HEK293T (cell line): ENCODE results near the gene ANO9.

Experiments
- ARNT ChIP-seq: fragments of 450-650 bp; IDR thresholded peaks from 2 replicates; pipeline ENCODE4 v1.6.1; 2017; ENCODE audit warnings: mild to moderate bottlenecking
- BHLHE40 ChIP-seq: fragments of 450-650 bp; IDR thresholded peaks from 2 replicates; pipeline ENCODE4 v1.6.1; 2016; ENCODE audit warnings: mild to moderate bottlenecking, moderate library complexity, borderline replicate concordance
- CTBP1 ChIP-seq: fragments of 450-650 bp; IDR thresholded peaks from 2 replicates; pipeline ENCODE4 v1.6.1; 2016; ENCODE audit warnings: borderline replicate concordance
- ELF4 ChIP-seq: fragments of 450-650 bp; IDR thresholded peaks from 2 replicates; pipeline ENCODE4 v1.6.1; 2017; ENCODE audit warnings: antibody characterized with exemption
- FOXK2 ChIP-seq: fragments of 450-650 bp; IDR thresholded peaks from 2 replicates; pipeline ENCODE4 v1.6.1; 2016; ENCODE audit warnings: mild to moderate bottlenecking
- FOXM1 ChIP-seq: fragments of 450-650 bp; IDR thresholded peaks from 2 replicates; pipeline ENCODE4 v1.6.1; 2017; ENCODE audit warnings: mild to moderate bottlenecking, borderline replicate concordance
- HDGF ChIP-seq: fragments of 450-650 bp; IDR thresholded peaks from 2 replicates; pipeline ENCODE4 v1.6.1; 2017; ENCODE audit warnings: antibody characterized with exemption, borderline replicate concordance
- NFRKB ChIP-seq: fragments of 450-650 bp; IDR thresholded peaks from 2 replicates; pipeline ENCODE4 v1.6.1; 2016; ENCODE audit warnings: mild to moderate bottlenecking, moderate library complexity
- SUZ12 ChIP-seq: fragments of 450-650 bp; IDR thresholded peaks from 2 replicates; pipeline ENCODE4 v1.6.1; 2016; ENCODE audit warnings: mild to moderate bottlenecking
- TARDBP ChIP-seq: fragments of 450-650 bp; IDR thresholded peaks from 2 replicates; pipeline ENCODE4 v1.6.1; 2016

DNA sequence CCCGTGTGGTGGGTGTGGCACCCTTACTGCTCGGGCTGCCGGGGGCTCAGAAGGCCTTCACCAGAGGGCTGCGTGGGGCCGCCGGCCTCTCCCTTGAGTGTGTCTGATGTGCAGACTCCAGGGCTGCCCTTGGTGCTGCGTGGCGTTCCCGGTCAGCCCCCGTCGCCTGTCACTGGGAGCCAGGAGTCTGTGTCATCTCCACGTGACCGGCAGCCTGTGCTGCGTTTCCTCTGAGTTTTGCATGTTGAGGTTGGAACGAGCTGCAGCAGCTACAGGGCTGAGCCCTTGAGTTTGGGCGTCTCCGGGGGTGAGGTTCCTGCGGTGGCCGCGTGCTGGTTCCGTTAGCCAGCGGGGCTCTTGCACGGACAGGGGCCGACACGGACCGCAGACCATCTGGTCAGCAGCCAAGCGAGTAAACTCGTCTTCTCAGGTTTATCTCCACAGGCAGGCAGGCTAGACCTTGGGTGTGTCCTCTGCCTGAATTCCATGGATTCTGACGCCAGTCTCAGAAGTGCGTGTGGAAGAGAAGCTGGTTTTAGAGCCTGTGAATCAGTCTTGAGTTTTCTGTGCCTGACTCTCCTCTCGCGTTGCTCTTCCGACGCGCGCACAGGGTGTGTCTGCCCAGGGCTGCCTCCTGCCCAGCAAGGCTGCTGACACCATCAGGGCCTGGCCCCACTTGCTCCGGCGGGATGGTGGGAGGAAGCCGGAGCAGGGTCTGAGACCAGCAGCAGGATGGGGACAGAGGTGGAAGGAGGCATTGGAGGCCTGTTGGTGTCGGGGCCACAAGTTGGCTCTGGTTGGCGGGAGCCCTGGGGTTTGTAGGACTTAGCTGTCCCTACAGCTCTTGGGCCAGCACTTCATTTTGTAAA is 18.8 kb upstream of the ANO9 start:
- no peak for TF ChIP-seq ARNT
- no peak for TF ChIP-seq NFRKB
- TF ChIP-seq SUZ12: no peak
- TF ChIP-seq TARDBP: no peak
- TF ChIP-seq BHLHE40: no peak
- no peak for TF ChIP-seq HDGF
- TF ChIP-seq CTBP1: no peak
- no peak for TF ChIP-seq FOXK2
- no peak for TF ChIP-seq FOXM1
- TF ChIP-seq ELF4: no peak
